Measurements from ENCODE around the gene CSNK2A2.

DNA sequence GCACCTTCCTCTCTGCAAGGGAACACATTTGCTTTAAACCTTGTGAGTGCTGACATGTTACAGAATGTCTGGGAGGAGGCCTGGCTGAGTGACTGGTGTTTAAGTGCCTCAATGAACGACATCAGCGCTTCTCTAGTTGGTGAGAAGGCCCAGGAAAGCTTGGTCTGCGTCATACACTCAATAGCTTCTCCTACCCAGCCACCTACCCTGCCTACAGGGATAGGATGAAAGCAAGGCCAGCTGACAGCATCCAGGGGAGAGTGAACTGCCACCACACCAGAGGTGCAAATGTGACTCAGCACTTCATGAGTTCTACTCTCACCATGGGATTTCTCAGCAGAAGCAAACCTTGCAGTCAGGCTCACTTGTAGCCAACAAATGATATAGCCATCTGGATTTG lies 37.1 kb downstream of the CSNK2A2 start:
- TF ChIP-seq EZH2 (IDR thresholded peaks at IDR 0.05) (no peak), FOXP2 (optimal IDR thresholded peaks at IDR 0.05; ENCODE audit: control extremely low read depth, extremely low read length, insufficient read depth) (no peak), POLR2AphosphoS5 (IDR thresholded peaks at IDR 0.05; ENCODE audit: borderline replicate concordance, low read depth, low read length) (no peak)
